Cardiac muscle cell (in vitro differentiated cells and primary cell): ENCODE measurements around the gene APEX1. TPM values are rescaled to one million over a fixed set of nuclear protein-coding genes. Genes with fewer than 3 reads are reported as not detected.

ENCODE experiments used
- DNase-seq, 2 donors: peaks; one replicate each; pipeline versions ENCODE4 v3.0.0 to v3.0.0-alpha.2; 2010 to 2017; ENCODE audit warnings: low read depth in 1 of 2, low spot score in 1 of 2
- H3K27ac ChIP-seq: fragments of 200-600 bp; sonication (generic); 2 replicates; pipeline ENCODE4 v1.5.1; 2016
- H3K27me3 ChIP-seq: fragments of 200-600 bp; sonication (generic); 2 replicates; pipeline ENCODE4 v1.6.0; 2016; ENCODE audit warnings: control low read depth
- H3K36me3 ChIP-seq: fragments of 200-600 bp; sonication (generic); 2 replicates; pipeline ENCODE4 v1.5.1; 2016; ENCODE audit warnings: control low read depth
- H3K4me1 ChIP-seq: fragments of 200-600 bp; sonication (generic); 2 replicates; pipeline ENCODE4 v1.8.1; 2017; ENCODE audit warnings: low read depth, mild to moderate bottlenecking, mixed run types
- H3K4me3 ChIP-seq: fragments of 200-600 bp; sonication (generic); 2 replicates; pipeline ENCODE4 v1.5.1; 2016; ENCODE audit warnings: mild to moderate bottlenecking
- H3K9me3 ChIP-seq: fragments of 200-600 bp; sonication (generic); 2 replicates; pipeline ENCODE4 v1.5.1; 2017; ENCODE audit warnings: low read depth, mild to moderate bottlenecking, control low read depth
- polyA plus RNA-seq: library from polyadenylated mRNA; unstranded; fragments of >200 nt; fragmentation: Nextera tagmentation; extraction: Ambion mirVana; gene quantifications from 2 replicates; pipeline ENCODE4 v1.2.1, GENCODE V29; 2016
- total RNA-seq: library from RNA; depleted of rRNA; stranded (reverse); fragments of >200 nt; gene quantifications from 2 replicates; pipeline ENCODE4 v1.2.3, GENCODE V29; 2016
- TF ChIP-seq, protein P1 (sequence below): IDR thresholded peaks from 2 replicates; pipeline ENCODE4 v1.5.1; 2012; ENCODE audit warnings: low read depth, mild to moderate bottlenecking, low read length

The APEX1 gene
- total and polyA plus RNA-seq, 2 experiments from 2014 or later = 185 to 358 TPM

- no peak overlapping the region for H3K27ac ChIP-seq
- no peak for DNase-seq
- no peaks in the 10 kb centered on the region for H3K27me3 ChIP-seq
- H3K36me3 ChIP-seq = no peaks in the 10 kb centered on the region
- H3K4me1 ChIP-seq = peaks cover 3% of the 10 kb centered on the region
- H3K4me3 ChIP-seq = no peak overlapping the region
- H3K9me3 ChIP-seq = no peaks in the 10 kb centered on the region
- TF ChIP-seq, protein P1, sequence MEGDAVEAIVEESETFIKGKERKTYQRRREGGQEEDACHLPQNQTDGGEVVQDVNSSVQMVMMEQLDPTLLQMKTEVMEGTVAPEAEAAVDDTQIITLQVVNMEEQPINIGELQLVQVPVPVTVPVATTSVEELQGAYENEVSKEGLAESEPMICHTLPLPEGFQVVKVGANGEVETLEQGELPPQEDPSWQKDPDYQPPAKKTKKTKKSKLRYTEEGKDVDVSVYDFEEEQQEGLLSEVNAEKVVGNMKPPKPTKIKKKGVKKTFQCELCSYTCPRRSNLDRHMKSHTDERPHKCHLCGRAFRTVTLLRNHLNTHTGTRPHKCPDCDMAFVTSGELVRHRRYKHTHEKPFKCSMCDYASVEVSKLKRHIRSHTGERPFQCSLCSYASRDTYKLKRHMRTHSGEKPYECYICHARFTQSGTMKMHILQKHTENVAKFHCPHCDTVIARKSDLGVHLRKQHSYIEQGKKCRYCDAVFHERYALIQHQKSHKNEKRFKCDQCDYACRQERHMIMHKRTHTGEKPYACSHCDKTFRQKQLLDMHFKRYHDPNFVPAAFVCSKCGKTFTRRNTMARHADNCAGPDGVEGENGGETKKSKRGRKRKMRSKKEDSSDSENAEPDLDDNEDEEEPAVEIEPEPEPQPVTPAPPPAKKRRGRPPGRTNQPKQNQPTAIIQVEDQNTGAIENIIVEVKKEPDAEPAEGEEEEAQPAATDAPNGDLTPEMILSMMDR = no peak
Measured at GRCh38 chr14:20485900-20486299, 30.9 kb downstream of the APEX1 start.

- H3K9me3 ChIP-seq = no peaks in the 10 kb centered on the region
- no peak overlapping the region for H3K27ac ChIP-seq
- peaks cover 3% of the 10 kb centered on the region for H3K4me1 ChIP-seq
- TF ChIP-seq, protein P1 = no peak
- no peak overlapping the region for H3K4me3 ChIP-seq
- no peak for DNase-seq
- H3K36me3 ChIP-seq = no peaks in the 10 kb centered on the region
- H3K27me3 ChIP-seq = no peaks in the 10 kb centered on the region
Measured at GRCh38 chr14:20486684-20487395, 31.8 kb downstream of the APEX1 start.

DNA sequence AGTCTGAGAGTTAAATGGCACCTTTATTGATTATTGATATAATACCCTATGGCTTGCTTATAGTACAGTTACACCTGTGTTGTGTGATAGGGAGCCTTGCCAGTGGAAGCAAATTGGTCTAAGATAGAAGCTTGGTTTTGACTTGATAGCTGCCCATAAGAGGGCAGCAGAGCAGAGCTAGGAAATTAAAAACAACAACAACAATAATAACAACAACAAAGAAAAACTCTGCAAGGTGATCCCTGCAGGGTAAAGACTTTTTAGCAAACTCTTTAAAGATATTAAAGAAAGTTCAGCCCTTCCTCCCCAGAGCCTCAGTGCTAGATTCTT is 32.3 kb downstream of the APEX1 start:
- no peak overlapping the region for H3K27ac ChIP-seq
- no peak overlapping the region for H3K4me3 ChIP-seq
- no peaks in the 10 kb centered on the region for H3K9me3 ChIP-seq
- H3K36me3 ChIP-seq = no peaks in the 10 kb centered on the region
- no peaks in the 10 kb centered on the region for H3K27me3 ChIP-seq
- no peak for DNase-seq
- TF ChIP-seq, protein P1 = no peak
- peaks cover 3% of the 10 kb centered on the region for H3K4me1 ChIP-seq

DNA sequence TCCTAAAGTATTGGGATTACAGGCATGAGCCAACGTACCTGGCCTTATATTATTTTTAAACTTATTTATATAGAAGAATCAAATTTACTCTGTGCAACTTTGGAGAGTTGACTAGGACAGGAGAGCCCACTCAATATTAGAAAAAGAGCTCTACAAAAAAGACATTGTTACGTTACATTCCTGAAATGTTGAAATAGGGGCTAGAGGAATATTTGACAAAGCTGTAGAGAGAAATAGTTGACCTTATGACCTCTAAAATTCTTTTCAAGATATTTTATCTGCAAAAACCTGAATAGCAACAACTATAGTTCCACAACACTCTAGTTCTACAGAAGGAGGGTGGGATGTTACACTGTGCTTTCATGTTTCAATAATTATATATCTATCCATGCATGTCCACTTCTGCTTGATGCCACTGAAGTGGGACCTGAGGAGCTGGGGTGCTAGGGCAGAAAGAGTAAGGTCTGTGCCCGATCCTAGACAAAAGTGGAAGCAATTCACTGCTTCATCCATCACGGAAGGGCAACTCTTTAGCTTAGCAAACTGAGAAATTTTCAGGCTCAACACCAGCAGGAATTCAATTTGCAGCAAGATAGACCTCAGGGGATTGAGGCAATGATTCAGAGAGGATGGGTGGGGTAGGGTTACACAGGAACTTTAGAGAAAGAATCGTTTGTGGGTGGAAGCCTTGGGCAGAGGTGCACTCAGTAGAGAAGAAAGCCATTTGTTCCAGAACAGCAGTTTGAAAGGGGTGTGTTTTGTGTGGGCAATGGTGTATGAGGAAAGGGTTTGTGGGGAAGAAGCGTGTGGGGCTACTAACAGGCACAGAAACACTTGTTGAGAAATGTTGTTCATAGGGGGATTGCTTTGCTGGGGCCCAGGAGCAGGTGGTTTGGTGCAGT is 34.3 kb downstream of the APEX1 start:
- Histone ChIP-seq H3K4me1 (peaks cover 3% of the 10 kb centered on the region), H3K27me3 (no peaks in the 10 kb centered on the region), H3K36me3 (no peaks in the 10 kb centered on the region), H3K27ac (no peak overlapping the region), H3K9me3 (no peaks in the 10 kb centered on the region), H3K4me3 (no peak overlapping the region)
- TF ChIP-seq, protein P1 = no peak
- no peak for DNase-seq

GRCh38 chr14:20490563-20490962 is 35.5 kb downstream of the APEX1 start:
- no peak for DNase-seq
- H3K36me3 ChIP-seq = no peaks in the 10 kb centered on the region
- no peaks in the 10 kb centered on the region for H3K4me1 ChIP-seq
- no peak overlapping the region for H3K4me3 ChIP-seq
- H3K27ac ChIP-seq = no peak overlapping the region
- H3K9me3 ChIP-seq = no peaks in the 10 kb centered on the region
- H3K27me3 ChIP-seq = no peaks in the 10 kb centered on the region
- TF ChIP-seq, protein P1 = no peak
